Liver (tissue), 3 donors: ENCODE measurements around the gene SPAG16.

Experiments used
- CTCF ChIP-seq: fragments of 150-350 bp; IDR thresholded peaks from 2 replicates; pipeline ENCODE4 v1.5.1; 2017; ENCODE audit warnings: improper control_type of control experiment, low read depth, low read length; ENCODE audit not compliant: missing input control
- HNF4G ChIP-seq: IDR thresholded peaks from 2 replicates; pipeline ENCODE4 v1.6.1; 2016; ENCODE audit warnings: antibody characterized with exemption
- REST ChIP-seq: IDR thresholded peaks from 2 replicates; pipeline ENCODE4 v1.6.1; 2016; ENCODE audit warnings: antibody characterized with exemption, mild to moderate bottlenecking
- TF ChIP-seq, protein P1 (sequence below): IDR thresholded peaks from 2 replicates; pipeline ENCODE4 v1.6.1; 2016; ENCODE audit warnings: antibody characterized with exemption
- donor health status: healthy.
- donor health status: healthy.

GRCh38 chr2:213443921-213444320, 159.7 kb downstream of the SPAG16 start:
- TF ChIP-seq CTCF (no peak), HNF4G (no peak), REST (no peak)
- TF ChIP-seq, protein P1, sequence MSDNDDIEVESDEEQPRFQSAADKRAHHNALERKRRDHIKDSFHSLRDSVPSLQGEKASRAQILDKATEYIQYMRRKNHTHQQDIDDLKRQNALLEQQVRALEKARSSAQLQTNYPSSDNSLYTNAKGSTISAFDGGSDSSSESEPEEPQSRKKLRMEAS: no peak
